GM19467 (cell line): ENCODE measurements around the gene TMEM72.
"Not testable (repeated sequence)": the region's sequence is repeated elsewhere in the genome, so short reads cannot be mapped to it uniquely, and the experiment has no call there.

ENCODE experiments used
- ATAC-seq: cut with Tn5 transposase; IDR thresholded peaks from one replicate; pipeline ENCODE4 v1.9.1; 2021; ENCODE audit warnings: mild to moderate bottlenecking, moderate library complexity; ENCODE audit not compliant: unreplicated experiment

The TMEM72 gene

DNA sequence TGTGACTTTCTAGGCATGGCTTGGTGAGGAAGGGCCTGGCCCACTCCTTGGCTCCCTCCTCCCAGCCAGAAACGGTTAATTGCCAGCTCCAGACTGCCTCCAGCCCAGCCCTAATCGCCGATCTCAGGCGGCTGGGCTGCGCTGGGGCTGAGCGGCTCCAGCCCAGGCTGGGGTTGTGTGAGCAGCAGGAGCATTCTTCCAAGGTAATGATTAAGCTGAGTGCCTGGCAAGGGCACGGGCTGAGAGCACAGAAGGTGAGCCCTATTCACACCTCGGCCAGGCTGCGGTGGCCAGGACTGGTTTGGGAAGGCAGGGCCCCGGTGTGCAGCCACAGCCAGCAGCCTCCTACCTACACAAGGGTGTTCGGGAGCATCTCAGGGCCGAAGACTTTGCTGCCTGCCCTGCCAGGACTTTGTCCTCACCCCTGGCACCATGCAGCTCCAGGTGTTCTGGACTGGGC is at the start of gene TMEM72:
TMEM72 (plus strand) TSS at position 257 of the 460 bp plus-strand sequence; CDS start at position 433, 176 bp downstream.
- ATAC-seq: no peak

DNA sequence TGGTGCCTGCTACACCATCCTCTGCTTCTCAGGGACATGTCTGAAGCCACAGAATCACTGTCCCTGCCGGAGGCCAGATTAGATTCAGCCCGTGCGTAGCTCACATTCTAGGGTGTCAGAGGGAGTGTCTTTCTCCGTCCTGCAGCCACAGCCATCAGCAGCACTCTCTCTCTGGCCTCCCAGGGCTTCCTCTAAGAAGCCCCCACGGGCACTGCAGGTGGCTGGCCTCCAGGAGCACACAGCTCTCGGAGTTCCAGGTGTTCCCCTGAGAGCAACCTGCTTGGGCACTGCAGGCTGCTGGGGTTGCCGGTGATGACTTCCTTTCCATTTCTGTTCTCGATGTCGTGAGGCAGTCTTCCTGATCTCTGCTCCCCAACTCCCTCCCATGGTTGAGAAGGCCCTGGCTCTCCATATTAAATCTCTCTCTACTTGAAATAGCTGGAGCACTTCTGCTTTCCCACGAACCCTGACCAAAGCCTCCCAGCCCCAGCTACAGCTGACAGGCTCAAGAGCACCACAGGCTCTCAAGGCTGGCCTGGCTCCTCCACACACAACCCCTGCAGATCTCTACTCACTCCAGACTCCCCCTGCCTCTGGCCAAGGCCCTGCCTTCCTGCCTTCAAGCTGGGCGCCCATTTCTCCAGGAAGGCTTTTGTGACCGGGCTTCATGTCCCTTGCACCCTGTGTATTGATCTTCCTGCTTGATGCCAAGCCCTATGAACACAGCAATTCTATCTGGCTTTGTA is 49.0 kb upstream of the TMEM72 start:
- no peak for ATAC-seq

DNA sequence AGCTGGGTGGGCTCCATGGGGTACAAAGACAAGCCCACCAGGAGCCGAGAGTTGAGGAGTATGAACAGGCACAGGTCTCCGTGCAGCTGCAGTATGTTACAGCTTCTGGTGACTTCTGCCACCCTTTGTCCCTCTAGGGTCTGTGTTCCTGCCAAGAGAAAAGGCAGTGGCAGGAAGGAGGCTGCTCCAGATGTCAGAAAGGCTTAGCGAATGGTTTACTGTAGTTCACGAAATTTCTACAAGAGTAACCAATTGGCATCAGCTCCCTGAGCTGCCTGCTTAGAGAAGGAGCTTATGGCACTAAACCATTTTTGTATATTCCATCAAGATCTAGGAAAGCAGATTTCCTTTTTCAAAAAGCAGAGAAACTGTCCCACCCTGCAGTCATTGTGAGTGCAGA is 48.2 kb upstream of the TMEM72 start:
- ATAC-seq: no peak

DNA sequence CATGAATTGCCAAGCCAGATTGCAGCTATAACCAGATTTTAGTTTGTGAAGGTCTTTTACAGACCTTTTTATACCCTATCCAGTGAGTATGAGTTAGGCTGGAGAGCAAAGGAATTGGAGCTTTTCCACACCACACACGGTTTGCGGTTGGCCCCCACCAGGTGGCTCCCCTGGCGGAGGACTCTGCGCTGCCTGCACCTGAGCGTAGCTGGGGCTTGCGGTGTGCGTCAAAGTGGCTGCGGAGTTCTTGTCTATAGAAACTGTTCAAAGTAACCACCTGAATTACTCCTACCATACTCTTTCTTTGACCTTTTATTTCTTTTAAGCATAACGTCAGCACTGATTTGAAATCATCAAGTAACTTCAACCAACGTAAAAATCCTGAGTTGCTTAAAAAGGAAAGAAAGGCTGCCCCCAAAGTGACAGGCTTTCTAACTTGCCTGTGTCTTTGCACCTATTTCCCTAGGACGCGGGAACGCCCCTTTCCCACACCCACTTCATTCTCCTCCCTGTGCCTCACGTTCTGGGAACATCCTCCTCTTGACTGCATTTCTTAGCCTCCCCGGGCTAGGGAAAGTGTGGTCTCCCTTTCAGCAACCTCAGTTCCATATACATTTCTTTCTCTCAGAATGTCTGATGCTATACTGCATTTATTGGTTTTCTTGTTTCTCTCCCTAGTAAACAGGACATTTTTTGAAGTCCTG is 47.6 kb upstream of the TMEM72 start:
- ATAC-seq: no peak

DNA sequence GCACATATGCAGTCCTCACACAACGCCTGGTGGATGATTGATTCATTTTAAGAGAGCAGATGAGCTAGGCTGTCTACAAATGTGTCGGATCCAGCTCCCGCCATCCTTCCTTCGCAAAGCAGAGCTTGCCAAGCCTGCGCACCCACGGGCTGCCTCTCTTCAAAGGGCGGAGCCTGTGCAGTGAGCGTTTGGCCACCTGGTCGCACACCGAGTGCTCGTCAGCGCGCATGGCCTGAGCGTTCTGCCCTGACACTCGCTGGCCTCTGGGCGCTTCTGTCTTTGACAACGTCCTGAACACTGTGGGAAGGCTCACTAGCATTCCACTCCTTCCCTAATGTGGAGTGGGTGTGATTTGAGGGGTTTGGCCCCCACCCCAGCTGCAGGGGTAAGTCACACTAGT is 47.1 kb upstream of the TMEM72 start:
- no peak for ATAC-seq

DNA sequence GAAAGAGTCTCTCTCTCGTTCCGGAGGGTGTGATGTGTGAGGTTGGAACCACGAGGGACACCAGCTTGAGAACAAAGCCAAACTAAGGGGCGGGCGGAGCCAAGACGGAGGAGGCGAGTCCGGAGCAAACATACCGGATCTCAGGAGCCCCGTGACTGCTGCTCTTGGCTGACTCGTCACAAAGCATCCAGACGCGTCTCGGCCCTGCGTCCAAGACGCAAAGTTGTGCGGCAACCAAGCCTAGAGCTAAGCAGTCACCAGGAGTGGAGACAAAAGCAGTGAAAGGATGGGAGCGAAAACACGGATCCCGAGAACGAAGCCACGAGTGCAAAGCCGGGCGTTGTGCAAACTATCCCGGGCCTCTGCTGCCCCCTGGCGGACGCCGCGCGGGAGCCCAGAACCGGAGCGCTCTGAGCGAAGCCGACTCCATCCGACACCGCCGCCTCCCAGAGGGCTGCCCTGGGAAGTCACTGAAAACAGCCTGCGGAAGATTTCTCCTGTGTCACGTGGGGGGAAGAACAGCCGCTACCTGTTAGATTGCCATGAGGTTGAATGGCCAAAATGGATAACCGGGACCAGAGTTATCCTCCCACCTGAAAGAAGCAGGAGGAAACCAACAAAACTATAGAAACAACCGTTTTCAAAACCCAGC is 46.4 kb upstream of the TMEM72 start:
- ATAC-seq: peak; percentile 83

DNA sequence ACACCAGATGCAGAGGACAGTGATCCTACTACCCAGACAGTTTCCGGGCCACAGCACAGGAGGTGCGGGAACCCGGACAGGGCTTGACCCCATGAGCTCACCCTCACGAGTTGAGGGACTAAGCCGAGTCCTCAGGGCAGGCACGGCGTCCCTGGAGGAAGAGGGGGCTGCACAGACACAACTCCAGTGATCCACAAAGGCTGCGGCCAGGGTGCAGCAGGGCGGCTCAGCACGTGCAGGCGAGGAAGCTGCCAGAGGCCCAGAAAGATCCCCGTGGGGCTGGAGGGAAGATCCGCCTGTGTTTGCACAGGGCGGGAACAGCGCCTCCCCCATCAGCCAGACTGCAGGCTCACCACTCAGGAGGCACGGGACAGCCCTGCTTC is 45.9 kb upstream of the TMEM72 start:
- no peak for ATAC-seq

DNA sequence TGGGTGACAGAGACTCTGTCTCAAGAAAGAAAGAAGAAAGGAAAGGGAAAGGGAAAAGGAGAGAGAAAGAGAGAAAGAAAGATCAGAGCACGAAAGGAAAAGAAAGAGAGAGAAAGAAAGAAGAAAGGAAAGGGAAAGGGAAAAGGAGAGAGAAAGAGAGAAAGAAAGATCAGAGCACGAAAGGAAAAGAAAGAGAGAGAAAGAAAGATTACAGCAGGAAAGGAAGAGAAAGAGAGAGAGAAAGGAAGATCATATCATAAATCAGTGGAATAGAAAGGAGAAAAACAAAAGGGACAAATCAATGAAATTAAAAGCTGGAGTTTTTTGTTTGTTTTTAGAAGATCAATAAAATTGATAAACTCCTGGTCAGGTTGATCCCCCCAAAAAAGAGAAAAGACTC is 44.8 kb upstream of the TMEM72 start:
- ATAC-seq: not testable (repeated sequence)

DNA sequence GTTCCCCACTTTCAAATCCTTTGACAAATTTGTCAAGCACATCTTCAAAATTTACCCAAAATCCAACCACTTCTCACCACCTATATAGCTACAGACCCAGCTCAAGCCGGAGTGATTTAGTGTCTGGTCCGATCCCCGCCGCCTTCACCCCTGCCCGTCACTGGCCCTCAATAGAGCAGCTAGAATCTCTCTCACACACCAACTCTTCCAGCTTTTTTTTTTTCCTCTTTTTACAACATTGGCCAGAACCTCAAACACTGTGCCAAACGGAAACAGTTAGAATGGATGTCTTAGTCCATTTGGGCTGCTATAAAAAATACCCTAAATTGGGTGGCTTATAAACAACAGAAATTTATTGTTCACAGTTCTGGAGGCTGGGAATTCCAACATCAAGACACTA is 41.1 kb upstream of the TMEM72 start:
- ATAC-seq: no peak

DNA sequence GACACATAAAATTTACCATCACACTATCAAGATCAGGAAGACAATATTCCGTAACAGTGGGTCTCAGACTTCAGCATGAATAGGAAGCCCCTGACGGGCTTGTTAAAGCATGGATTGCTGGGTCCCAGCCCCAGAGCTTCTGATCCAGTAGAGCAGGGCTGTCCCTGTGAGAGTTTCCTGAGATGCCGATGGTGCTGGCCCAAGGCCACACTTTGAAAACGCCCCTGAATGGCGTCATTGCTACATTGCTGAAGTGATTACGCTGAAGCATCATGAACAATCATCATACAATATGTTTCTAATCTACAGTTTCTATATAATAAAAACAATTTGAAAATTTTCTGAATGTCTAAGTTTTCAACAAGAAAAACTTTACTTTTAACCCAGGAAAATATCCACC is 38.0 kb upstream of the TMEM72 start:
- no peak for ATAC-seq

DNA sequence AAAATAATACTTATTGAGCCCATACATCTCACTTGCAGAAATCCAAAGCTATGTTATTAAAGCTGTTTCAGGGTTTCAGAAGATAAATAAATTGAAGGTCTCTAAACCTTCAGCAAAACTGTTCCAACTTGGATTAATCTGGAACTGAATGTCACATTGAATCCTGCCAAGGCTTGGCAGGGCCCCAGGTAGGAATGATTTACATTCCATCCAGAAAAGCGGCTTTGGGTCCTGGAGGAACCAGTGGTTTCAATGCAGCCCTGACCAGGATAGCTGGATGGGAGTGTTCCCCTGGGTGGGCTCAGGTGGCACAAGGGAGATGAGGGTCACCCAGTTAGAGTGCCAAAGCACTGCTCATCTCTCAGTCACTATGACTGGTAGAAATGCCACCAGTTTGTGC is 37.0 kb upstream of the TMEM72 start:
- no peak for ATAC-seq

DNA sequence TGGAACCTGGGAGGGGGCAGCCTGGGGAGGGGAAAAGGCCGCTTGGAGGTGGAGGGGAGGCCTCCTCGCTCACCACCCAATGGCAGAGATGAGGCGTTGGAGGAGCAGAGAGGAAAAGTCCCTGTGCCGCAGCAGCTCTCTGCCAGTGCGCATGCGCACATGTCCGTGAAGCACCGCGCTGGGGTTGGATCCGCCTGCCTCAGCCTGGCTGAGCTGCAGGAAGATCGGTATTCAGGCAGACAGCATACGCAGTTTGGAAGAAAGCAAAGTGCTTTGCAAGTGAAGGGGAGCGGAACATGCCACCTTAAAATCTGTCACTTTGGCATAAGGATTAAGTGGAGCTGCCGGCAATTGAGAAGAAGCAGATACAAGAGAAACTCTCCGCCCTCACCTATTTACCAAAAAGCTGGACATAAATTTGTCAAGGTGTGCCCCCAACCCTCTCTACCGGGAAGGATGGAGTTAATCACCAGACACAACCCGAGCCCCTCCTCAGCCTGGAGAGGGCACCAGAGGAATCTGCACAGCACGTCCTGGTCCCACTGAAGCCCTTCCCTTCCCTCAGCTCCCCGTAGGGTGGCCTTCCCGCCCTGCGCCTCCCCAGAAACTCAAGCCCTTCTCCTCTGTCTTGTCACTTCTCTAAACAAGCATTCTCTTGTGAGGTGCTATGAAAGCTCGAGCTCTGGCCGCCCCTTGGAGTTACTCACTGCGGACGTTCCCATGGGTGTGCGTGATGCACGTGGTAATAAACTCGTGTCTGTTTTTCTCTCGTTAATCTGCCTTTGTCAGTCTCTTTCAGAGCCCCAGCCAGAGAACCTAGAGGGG is 32.2 kb upstream of the TMEM72 start:
- ATAC-seq: peak; percentile 81

DNA sequence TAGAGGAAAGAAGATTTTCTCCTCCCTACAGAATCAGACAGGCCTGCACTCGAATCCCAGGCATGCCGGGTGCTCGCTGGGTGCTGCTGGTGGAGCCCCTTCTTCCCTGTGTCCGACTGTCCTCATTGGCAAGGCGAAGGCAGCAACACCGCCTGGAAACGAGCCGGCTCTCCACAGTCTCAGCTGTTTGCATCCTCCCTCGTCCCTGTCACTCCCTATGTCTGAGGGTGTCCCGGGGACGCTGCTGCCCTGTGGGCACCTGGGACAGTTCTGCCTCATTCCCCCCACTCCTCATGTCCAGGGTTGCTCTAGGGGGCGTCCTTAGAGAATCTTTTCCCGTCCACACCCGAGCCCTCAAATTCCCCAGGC is 31.6 kb upstream of the TMEM72 start:
- no peak for ATAC-seq

DNA sequence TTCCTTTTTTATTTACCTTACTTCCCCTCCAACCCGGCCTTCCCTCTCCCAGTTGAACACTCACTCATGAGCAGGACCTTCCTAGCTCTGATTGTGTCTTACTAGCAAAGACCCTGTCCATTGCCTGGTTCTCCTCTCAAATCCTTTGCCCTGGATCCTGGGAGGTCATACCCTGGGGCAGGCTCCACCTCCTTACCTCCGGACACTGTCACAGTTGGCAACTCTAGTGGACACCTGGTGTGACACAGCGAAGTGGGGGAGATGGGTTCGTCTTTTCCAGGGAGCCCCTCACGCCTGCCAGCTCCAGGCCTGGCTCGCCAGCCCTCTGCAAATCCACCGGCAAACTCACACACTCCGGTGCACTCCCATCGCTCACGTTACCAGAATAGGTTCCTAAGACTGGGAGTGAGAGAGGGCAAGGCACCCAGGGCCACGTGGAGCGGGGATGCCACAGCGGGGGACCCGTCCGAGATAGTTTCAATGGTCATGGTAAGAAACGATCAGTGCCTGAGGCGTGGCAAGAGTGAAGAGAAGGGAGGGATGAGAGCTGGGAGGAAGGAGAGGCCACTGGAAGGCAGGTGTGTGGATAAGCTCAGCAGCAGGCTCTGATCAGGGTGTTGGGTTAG is 30.9 kb upstream of the TMEM72 start:
- no peak for ATAC-seq

DNA sequence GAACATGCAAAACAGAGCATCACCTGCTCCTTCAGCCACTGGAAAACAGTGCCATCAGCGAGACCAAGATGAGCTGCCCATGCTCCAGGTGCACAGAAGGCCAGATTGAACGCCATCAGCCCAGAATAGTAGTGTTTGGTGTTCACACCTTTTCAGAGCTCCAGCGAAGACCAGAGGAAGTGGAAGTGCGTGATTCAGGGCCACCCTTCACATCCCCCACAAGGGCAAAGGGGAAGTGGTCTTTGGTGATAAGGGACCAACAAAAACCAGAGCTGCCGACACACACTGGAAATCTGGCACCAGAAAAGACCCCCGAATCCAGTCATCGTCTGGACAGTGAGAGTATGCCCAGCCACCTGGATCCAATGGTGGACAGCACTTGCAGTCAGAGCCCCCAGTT is 29.5 kb upstream of the TMEM72 start:
- ATAC-seq: no peak

DNA sequence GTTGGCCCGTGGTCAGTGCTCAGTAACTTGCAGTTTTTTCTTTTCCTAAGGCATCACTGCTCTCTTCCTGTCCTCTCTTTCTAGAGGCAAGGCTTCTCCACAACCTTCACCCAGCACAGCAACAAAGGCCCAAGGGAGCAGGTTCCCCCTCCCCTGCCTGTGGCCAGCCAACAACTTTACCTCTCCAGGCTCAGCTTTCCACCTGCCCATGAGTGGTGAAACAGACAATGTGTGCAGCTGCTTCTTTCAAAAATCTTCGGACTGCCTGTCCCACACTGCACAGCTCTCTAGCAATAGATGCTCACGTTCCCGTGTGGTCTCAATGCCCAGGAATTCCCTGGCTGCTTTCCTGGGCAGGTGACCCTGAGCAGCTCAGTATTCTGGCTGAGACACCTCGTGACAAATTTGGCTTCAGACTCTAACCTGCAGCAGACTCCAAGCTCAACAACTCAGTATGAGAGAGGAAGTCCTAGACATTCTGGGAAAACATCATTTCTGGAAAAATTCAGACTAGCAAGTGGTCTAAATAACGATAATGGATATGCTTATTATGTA is 28.9 kb upstream of the TMEM72 start:
- ATAC-seq: no peak

DNA sequence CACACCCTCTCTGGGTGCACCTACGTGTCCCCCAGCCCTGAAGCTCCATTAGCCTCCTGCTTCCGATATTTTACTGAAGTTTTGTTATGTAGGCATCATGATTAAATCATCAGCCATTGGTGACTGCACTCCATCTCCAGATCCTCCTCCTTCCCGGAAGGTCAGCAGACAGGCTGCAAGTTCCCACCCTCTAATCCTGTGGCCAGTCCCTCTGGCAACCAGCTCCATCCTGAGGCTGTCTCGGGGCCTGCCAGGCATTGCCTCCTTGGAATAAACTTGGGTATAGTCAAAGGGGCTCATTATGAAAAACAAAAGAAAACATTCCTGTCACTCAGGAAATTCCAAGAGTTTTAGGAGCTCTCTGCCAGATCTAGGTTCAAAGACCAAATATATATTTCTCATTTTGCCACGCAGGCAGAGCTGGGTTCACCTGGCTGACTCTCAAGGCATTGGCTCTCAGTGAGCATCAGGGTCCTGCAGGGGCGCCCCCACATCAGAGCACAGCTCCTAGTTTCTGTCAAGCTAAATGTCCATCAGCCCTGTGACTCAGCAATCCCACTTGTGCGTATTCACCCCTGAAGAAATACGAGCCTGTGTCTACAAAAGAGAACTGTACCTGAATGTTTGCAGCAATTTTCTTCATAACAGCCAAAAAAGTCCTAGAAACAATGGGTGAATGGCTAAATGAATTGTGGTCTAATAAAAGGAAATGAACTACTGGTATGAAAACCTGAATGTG is 27.4 kb upstream of the TMEM72 start:
- ATAC-seq: no peak

DNA sequence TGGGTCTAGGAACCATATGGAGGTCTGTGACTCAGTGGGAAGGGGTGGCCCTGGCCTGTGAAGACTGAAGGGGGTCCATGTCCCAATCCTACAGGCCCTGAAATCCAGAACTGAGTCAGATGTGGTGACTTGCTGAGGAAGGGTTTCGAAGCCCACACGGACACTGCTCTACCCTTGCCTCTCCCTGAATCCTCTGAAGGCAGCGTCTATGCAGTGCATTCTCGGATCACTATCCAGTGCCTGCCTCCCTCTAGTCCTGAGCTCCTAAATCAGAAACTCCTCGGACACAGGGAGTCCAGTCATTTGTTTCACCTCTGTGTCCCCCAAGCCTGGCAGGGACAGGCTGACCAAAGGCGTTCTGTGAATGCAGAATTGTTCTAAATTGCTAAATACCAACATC is 25.4 kb upstream of the TMEM72 start:
- ATAC-seq: no peak

DNA sequence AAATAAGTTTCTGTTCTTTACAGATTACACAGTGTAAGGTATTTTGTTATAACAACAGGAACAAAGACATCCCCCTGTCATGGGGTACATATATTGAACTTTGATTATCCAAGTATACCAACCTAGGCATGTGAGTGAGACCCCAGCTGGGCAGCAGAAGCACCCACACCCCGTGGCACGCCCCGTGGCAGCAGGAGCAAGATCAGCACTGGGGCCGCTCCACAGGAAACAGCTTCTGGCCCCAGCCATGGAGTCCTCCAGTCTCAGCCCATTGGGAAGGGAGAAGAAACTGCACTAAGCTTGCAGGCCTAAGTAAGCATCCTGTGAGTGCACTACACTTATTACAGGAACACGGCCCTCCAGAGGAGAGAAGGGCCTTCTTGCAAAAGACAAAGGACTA is 24.2 kb upstream of the TMEM72 start:
- ATAC-seq: no peak

DNA sequence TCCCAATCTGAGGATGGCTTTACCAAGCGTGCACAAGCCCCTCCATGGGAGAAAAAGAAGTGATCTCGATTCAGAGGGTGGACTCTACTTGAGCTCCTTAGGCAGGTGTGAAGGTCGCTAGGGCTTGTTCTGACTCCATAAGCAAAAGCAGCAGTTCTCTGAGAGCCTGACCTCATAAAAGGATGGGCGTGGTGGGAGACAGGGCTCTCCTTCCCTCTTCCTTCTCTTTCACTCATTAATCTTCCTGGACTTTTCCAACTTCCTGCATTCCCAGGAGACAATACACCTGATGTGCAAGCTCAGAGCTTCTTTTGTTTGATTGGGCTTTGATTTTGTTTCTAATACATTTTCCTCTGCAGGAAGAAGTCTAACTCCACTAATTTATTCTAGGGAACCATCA is 22.3 kb upstream of the TMEM72 start:
- ATAC-seq: no peak
